BE2C (cell line): ENCODE results near the gene OR2G3.

Experiments
- DNase-seq: peaks from one replicate; pipeline ENCODE4 v3.0.0-alpha.2; 2020
- H3K27me3 ChIP-seq: fragments of 250-450 bp; sonication (Bioruptor Pico); 2 replicates; pipeline ENCODE4 v1.5.1; 2020; ENCODE audit warnings: mild to moderate bottlenecking
- H3K36me3 ChIP-seq: fragments of 250-450 bp; sonication (Bioruptor Pico); 2 replicates; pipeline ENCODE4 v1.5.1; 2020; ENCODE audit warnings: mild to moderate bottlenecking
- H3K4me1 ChIP-seq: fragments of 250-450 bp; sonication (Bioruptor Pico); 2 replicates; pipeline ENCODE4 v1.5.1; 2020
- H3K4me3 ChIP-seq: 2 replicates; pipeline ENCODE4 v1.5.1; 2011; ENCODE audit warnings: low read depth, low read length
- H3K9me3 ChIP-seq: fragments of 250-450 bp; sonication (Bioruptor Pico); 2 replicates; pipeline ENCODE4 v1.5.1; 2020
- TF ChIP-seq, protein P1 (sequence below): IDR thresholded peaks from 2 replicates; pipeline ENCODE4 v1.5.1; 2012; ENCODE audit warnings: mild to moderate bottlenecking, low read depth, low read length

The OR2G3 gene

DNA sequence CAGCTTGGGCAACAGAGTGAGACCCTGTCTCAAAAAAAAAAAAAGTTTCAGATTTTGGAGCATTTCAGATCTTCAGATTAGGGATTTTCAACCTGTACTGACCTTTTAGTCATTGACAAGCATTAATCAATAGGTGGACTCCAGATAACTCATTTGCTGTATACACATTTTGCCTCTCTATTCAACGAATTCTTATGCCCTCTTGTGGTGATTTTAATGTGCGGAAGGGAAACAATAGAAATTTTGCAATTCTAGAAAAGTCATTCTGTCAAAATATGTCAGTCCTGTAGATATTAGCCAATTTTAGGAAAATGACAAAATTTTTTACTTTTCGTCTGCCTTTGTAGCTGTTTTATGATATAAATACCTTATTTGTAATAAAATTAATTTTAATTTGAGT, 28.9 kb upstream of the OR2G3 start:
- Histone ChIP-seq H3K36me3 (no peaks in the 10 kb centered on the region), H3K4me3 (no peak overlapping the region), H3K4me1 (no peaks in the 10 kb centered on the region), H3K27me3 (no peaks in the 10 kb centered on the region), H3K9me3 (no peaks in the 10 kb centered on the region)
- no peak for DNase-seq
- TF ChIP-seq, protein P1, sequence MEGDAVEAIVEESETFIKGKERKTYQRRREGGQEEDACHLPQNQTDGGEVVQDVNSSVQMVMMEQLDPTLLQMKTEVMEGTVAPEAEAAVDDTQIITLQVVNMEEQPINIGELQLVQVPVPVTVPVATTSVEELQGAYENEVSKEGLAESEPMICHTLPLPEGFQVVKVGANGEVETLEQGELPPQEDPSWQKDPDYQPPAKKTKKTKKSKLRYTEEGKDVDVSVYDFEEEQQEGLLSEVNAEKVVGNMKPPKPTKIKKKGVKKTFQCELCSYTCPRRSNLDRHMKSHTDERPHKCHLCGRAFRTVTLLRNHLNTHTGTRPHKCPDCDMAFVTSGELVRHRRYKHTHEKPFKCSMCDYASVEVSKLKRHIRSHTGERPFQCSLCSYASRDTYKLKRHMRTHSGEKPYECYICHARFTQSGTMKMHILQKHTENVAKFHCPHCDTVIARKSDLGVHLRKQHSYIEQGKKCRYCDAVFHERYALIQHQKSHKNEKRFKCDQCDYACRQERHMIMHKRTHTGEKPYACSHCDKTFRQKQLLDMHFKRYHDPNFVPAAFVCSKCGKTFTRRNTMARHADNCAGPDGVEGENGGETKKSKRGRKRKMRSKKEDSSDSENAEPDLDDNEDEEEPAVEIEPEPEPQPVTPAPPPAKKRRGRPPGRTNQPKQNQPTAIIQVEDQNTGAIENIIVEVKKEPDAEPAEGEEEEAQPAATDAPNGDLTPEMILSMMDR, result peak; percentile 37; the same call in 1 of the 2 replicates

DNA sequence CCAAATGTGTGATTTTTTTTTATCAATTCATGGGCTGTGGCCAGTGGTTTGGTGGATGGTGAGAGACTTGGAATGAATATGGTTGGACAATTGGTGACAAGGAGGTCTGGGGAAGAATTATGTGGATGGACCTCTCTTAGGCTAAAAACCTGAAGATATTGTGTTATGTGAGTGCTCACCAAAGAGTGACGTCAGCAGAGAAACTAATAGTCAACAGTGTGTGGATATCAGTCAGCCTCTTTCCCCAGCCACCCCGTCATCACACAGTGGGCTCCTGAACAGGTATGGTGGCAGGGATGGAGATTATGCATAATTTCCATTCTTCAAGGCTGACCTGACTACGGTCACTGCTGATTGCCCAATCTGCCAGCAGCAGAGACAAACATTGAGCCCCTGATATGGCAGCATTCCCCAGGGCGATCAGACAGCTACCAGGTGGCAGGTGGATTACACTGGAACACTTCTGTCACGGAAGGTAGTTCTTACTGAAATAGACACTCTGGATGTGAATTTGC, 26.4 kb upstream of the OR2G3 start:
- Histone ChIP-seq H3K27me3 (no peaks in the 10 kb centered on the region), H3K36me3 (no peaks in the 10 kb centered on the region), H3K9me3 (no peaks in the 10 kb centered on the region), H3K4me3 (no peak overlapping the region), H3K4me1 (no peaks in the 10 kb centered on the region)
- no peak for DNase-seq
- TF ChIP-seq, protein P1, result no peak

DNA sequence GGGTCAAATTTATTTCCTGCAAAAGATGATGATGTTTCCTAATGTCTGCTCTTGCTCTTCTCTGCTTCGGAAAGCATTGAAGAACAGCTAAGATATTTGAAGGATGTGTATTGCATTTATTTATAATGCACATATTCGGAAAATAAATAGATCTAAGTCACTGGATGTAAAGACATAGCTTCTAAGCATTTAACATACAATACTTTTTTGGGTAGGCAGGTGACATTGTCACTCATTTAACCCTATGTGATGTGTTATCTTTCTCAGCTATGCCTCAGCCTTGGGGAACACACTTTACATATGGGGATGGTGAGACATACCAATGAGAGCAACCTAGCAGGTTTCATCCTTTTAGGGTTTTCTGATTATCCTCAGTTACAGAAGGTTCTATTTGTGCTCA, 17.3 kb upstream of the OR2G3 start, which contains the start of gene OR2G2:
Gene OR2G2 (plus strand): TSS at position 301 of the 400 bp plus-strand sequence. CDS start 0 bp downstream, at position 301.
- no peaks in the 10 kb centered on the region for H3K27me3 ChIP-seq
- H3K4me1 ChIP-seq, result no peaks in the 10 kb centered on the region
- TF ChIP-seq, protein P1, result no peak
- no peaks in the 10 kb centered on the region for H3K36me3 ChIP-seq
- no peak for DNase-seq
- no peak within 1 kb of the TSS for H3K4me3 ChIP-seq
- H3K9me3 ChIP-seq, result no peaks in the 10 kb centered on the region

DNA sequence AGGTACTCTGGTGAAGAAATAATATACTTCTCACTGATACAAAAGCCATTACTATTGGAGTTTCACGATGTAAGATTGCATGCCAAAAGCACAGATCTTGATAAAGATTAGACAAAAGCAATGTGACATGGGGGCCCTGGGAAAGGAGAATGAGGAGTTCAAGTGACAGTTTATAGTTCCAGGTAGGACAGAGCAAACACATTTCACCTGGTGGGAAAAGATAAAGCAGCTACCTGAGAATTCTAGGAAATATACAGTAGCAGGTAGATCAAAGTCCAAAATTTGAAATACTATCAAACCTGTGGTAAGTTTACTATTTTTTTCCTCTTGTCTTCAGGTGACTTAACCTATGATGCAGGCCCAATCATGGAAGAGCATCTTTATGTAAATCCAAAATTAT, 8.0 kb downstream of the OR2G3 start:
- Histone ChIP-seq H3K4me3 (no peak overlapping the region), H3K9me3 (no peaks in the 10 kb centered on the region), H3K36me3 (no peaks in the 10 kb centered on the region), H3K4me1 (no peaks in the 10 kb centered on the region), H3K27me3 (no peaks in the 10 kb centered on the region; the same call in 1 of the 2 replicates)
- no peak for DNase-seq
- TF ChIP-seq, protein P1, result no peak

DNA sequence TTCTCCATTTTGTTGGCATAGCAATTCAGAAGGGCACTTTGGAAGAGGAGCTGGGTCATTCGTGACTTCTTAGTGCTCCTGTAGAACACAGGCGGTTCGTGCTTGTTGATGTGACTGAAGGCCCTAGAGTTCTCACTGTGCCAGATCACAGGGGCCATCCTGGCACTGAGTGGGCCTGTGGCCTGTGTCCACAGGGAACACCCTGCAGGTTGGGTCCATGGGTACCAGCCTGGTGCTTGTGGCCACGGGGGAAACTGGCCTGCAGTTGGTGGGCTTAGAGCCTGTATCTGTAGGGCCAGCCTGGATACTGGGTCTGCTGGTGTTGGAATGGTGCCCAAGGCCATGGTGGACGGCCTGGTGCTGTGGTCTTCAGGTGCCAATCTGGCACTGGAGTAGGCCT, 9.2 kb downstream of the OR2G3 start:
- Histone ChIP-seq H3K27me3 (no peaks in the 10 kb centered on the region; the same call in 1 of the 2 replicates), H3K4me1 (no peaks in the 10 kb centered on the region), H3K9me3 (no peaks in the 10 kb centered on the region), H3K36me3 (no peaks in the 10 kb centered on the region), H3K4me3 (no peak overlapping the region)
- DNase-seq, result no peak
- TF ChIP-seq, protein P1, result no peak

DNA sequence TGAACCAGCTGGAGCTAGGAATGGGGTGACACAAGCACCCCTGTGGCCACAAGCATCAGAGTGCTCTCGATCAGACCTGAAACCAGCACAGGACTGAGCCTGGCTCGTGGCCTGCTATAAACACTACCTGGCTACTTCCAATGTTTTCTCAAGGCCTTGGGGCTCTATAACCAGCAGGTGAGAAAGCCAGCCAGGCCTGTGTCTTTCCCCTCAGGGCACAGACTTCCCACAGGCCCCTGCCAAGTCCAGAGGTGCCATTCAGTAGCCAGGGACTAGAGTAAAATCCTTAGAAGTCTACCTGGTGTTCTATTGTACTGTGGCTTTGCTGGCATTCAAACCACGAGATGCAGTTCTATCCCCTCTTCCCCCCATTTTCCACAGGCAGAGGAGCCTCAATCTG, 22.6 kb downstream of the OR2G3 start:
- Histone ChIP-seq H3K4me1 (no peaks in the 10 kb centered on the region), H3K27me3 (no peaks in the 10 kb centered on the region), H3K9me3 (no peaks in the 10 kb centered on the region), H3K36me3 (no peaks in the 10 kb centered on the region), H3K4me3 (no peak overlapping the region)
- no peak for DNase-seq
- TF ChIP-seq, protein P1, result no peak
